SK-N-DZ (cell line): ENCODE measurements around the gene CAMKK2.
"Not testable (repeated sequence)": the region's sequence is repeated elsewhere in the genome, so short reads cannot be mapped to it uniquely, and the experiment has no call there.

ENCODE experiments used
- DNase-seq: peaks from one replicate; pipeline ENCODE4 v3.0.0-alpha.2; 2015; ENCODE audit warnings: low spot score

The CAMKK2 gene

DNA sequence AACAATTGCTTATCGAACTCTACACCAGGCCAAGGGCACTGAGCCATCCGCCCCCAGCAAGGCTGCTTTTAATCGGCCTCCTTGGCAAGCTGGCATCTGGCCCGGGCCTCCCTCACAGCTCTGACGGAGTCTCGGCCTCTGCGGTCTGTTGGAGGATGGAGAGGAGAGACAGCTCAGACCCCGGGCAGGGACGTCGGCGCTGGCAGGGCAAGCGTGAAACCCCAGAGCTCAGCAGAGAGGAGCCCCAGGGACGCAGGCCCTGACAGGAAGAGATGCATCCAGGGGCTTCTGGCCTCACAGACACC lies 17.5 kb downstream of the CAMKK2 start:
- DNase-seq: no peak

DNA sequence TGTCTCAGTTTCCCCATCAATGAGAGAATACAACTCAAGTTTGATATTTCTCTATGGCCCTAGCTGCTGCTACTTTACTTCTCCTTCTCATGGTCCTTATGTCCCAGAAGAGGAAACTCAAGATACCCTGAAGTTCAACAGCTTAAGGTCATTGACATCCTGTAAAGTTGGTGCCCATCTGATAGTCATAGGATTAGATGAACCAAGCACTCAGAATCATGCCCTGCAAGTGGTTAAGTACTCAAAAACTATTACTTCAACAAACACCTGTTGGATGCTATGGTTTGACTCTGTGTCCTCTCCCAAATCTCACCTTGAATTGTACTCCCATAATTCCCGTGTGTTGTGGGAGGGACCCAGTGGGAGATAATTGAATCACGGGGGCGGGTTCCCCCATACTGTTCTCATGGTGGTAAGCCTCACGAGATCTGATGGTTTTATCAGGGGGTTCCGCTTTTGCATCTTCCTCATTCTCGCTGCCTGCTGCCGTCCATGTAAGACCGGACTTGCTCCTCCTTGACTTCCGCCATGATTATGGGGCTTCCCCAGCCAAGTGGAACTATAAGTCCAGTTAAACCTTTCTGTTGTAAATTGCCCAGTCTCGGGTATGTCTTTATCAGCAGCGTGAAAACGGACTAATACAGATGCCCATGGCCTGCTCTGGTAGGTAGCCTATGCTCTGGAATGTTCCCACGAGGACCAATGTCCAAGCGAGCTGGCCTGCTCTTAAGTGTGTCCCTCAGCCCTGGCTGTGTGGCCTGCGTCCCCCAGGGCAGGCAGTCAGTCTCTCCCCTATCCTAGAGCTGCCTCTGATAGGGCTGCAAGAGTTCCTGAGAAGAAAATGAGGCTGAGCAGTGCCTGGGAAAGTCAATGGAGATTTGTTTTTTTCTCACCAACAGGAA lies 18.1 kb downstream of the CAMKK2 start:
- DNase-seq: no peak

DNA sequence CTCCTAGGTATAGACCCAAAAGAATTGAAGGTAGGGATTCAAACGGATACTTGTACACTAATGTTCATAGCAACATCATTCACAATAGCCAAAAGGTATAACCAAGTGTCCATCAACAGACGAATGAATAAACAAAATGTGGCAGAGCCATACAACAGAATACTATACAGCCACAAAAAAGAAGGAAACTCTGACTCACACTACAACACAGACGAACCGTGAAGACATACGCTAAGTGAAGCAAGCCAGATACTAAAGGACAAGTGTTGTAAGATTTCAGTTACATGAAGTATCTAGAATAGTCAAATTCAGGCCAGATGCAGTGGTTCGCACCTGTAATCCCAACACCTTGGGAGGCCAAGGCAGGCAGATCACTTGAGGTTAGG lies 19.1 kb downstream of the CAMKK2 start:
- no peak for DNase-seq

DNA sequence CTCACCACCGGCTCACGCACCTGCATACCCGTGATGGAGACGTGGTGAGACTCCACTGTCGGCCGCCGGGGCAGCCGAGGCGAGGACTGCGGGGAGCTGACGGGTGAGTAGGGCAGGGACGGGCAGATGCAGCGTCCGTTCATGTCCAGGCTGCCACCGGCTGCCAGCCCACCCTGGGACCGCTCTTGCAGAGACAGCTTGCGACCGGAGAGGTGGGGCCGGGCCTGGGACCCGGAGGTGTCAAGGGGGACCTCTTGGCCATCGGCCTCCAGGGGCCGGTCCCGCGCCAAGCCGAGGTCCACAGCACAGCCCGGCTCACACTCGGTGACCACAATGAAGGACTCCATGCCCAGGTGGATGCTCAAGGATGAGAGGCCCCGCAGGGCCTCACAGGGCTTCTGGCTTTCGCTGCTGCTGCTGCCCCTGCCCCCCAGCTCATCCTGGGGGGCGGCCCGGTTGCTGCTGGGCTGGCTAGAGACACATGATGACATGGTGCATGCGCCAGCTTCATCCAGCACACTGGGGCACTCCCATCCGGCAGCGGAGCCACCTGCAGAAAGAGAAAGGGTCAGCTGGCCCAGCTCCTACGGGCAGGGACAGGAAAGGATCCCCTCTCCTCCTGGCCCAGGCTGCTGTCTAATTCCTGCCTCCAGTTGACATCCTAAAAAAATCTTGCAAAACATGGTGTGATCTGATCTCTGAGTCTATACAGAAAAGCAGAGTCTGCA lies 22.3 kb downstream of the CAMKK2 start:
- DNase-seq: no peak

DNA sequence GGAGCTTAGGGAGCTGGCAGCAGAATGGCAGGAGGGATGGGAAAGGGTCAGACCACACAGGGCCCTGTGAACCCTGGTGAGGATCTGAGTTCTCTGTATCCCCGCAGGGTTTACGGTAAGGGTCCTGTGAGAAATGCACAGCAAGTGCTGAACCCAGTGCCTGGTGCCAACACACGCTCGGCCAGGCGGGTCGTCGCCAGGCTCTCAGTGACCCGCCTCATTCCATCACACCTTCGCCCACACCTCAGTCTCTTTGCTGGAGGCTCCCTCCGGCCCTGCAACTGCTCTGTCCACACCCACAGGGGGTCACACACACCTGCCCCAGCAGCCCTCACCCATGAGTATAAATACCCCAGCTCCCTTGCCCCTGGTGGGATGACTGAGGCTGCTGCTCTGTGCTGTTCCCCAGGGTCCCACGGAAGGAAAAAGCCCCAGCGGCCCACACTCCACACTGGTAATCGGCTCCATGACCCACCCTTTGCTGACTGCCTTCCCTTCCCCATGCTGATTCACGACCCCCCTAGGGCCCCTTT lies 23.1 kb downstream of the CAMKK2 start:
- DNase-seq: no peak

DNA sequence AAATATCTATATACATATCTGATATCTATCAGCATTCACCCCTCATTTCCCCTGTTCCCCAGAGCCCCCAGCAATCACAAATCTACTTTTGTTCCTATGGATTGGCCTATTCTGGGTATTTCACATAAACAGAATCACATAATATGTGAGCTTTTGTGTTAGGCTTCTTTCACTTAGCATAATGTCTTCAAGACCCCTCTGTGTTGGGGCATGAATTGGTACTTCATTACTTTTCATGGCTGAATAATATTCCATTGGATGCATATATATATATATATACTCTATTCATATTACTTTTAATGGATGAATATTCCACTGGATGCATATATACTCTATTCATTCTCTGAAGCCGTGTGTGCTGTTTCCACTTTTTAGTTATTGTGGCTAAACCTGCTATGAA lies 28.7 kb downstream of the CAMKK2 start:
- DNase-seq: no peak

DNA sequence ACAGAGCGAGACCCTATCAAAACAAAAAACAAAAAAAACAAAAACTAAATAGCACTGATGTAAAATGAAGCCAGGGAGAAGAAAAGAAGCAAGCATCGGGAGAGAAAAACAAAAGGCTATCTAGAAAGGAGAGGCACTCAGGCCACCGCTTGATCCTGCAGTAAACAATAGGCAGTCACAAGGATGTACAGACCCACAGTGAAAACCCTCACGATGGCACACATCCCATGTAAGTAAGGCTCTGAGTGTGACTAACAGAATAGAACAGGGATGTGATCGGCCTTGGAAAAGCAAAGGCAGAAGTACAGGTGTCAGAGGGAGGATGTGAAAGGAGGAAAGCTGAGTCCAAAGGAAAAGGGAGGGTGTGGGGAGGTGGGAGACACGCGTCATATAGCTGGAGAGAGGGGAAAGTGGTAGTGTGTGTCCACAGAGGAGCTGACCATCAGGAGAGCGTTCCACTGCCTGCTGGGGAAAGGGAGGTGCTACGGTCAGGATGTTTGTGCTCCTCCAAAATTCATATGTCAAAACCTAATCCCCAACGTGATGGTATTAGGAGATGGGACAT lies 31.5 kb downstream of the CAMKK2 start:
- no peak for DNase-seq

DNA sequence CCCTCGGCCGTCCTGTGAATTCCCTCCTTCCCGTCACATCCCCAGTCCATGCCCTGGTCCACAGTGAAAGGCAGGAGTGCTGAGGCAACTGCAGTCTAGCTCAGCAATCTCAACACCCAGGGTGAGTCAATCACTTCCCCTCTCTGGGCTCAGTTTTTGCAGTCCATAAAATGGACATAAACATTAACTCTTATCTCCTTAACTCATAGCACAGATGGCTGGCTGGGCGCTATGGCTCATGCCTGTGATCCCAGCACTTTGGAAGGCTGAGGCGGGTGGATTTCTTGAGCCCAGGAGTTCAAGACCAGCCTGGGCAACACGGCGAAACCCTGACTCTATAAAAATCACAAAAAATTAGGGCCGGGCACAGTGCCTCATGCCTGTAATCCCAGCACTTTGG lies 32.4 kb downstream of the CAMKK2 start:
- no peak for DNase-seq

DNA sequence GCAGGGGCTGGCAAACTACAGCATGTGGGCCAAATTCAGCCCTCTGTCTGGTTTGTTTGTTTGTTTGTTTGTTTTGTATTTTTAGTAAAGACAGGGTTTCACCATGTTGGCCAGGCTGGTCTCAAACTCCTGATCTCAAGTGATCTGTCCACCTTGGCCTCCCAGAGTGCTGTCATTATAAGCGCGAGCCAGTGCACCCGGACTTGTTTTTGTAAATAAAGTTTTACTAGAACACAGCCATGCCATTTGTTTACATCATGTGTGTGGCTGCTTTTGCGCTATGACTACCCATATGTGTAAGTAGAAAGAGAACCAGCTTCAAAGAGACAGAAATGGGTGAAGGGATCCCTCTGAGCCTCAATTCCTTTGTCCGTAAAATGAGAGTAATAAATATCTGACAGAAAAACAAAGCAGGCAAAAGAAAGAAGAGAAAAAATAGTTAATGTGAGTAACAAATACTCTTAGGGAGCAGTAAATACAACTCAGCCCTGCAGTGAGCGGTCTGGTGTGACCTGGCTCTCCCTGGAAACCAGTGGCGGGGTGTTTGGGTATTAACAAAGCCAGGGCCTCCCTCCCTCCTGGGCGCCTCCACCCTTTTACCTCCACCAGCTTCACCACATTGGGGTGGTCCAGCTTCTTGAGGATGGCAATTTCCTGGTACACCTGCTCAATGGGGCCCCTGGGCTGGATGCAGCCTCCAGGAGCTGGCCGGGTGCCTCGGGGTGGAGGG lies 33.1 kb downstream of the CAMKK2 start:
- DNase-seq: no peak

DNA sequence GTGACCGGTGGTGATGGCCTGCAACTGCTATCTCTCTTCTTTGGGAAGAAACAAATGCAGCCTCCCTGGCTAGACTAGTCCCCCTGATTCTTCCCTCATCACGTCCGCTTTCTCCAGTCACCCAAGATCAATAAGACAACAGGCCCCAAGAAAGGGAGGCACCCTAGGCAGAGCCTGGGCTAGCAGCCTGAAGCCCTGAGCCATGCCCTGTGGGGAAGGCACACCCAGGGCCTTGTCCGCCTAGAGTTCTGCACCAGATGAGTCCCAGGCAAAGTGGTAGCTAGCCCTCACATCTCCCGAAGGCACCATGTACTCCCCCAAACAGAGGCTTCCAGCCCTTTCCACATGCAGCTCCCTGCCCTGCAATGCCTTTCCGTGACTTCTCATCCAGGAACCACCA lies 35.1 kb downstream of the CAMKK2 start:
- no peak for DNase-seq

DNA sequence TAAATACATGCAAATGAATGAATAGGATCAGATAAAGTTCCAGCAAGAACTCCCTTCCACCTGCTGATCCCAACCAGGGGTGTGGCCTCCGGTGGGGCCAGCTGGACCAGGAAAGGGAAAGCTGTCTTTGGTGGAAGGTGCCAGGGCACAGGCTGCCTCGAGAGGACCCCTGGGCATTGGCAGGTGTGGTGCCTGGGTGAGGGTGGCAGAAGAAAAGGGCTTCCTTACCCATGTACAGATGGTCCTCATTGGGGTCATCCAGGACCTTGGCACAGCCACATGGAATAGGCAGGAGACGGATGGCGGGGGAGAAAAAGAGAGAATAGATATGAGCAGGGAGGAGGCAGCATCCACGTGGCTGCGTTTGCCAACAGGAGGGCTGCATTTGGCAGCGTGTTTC lies 36.4 kb downstream of the CAMKK2 start:
- DNase-seq: no peak

DNA sequence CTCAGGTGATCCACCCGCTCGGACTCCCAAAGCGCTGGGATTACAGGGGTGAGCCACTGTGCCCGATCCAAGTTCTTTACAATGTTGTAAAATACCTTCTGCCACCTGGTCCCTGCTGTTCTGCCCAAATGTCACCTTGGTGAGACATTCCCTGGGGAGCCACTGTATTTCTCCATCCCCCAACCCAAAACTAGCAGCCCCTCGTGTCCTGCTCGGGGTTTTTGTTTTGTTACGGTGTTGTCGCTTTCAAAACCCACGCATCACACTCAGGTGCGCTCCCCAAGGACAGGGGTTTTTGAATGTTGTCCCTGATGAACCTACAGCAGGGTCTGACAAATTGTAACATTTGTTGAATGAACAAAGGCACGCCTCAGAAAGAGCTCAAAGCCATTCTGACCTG lies 37.4 kb downstream of the CAMKK2 start:
- DNase-seq: no peak

DNA sequence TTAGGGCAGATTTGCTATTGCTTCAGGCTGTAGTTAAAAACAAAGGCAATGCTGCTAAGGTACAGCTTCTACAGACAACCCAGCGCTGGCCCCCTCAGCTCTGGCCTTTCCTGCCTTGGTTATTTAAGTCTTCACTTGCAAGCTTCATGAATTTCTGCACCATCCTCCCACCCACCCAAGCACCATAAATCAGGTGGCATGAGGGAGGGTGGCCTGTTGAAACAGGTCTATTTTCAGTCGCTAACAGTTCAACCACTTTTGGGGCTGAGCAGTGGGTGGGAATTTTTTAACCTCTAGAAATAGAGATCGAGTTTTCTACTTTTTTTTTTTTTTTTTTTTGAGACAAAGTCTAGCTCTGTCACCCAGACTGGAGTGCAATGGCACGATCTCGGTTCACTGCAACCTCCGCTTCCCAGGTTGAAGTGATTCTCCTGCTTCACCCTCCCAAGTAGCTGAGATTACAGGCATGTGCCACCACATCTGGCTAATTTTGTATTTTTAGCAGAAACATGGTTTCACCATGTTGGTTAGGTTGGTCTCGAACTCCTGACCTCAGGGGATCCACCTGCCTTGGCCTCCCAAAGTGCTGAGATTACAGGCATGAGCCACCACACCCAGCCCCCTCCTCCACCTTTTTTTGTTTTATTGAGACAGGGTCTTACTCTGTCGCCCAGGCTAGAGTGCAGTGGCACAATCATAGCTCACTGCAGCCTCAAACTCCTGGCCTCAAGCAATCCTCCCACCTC lies 38.6 kb downstream of the CAMKK2 start:
- DNase-seq: not testable (repeated sequence)

DNA sequence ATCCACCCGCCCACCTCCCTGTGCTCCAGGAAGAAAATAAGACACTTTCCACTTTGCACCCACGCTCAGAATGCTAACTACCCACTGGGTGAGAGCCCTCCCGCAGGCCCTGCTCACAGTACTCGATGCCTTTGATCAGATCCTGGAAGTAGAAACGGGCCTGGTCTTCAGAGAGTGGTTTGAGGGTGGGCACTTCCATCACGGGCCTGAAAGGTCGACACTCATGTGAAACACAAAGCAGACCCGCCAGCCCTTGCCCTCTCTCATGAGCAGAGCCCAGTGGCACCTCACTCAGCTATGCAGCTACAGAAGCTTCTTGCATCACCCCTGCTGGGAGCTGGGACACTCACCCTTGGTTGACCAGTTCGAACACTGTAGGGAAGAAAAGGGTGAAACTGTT lies 41.1 kb downstream of the CAMKK2 start:
- DNase-seq: peak; percentile 44

DNA sequence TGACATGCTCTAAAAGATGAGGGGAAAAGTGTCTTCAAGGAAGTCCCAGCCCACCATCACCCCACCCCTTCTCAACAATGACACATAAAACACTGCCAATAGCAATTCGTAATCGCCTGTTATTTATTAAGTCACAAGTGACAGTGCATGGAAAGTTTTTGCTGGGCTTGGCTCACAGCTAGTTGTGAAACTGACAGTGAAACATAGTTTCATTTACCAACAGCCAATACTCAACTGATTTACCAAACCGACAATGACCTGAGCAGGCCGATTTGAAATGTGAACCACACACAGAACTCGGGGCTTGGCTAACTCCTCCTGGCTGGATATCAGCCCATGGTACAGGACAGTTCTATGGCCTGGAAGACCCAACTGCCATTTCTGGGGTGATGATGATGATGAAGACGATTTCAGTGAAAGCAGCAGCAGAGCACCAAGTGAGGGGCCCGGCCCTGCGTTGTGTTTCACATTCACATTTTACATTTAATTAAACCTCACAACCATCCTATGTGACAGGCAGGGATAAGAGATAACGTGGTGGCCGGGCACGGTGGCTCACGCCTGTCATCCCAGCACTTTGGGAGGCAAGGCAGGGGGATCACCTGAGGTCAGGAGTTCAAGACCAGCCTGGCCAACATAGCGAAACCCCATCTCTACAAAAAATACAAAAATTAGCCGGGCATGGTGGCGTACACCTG lies 42.7 kb downstream of the CAMKK2 start:
- DNase-seq: no peak

DNA sequence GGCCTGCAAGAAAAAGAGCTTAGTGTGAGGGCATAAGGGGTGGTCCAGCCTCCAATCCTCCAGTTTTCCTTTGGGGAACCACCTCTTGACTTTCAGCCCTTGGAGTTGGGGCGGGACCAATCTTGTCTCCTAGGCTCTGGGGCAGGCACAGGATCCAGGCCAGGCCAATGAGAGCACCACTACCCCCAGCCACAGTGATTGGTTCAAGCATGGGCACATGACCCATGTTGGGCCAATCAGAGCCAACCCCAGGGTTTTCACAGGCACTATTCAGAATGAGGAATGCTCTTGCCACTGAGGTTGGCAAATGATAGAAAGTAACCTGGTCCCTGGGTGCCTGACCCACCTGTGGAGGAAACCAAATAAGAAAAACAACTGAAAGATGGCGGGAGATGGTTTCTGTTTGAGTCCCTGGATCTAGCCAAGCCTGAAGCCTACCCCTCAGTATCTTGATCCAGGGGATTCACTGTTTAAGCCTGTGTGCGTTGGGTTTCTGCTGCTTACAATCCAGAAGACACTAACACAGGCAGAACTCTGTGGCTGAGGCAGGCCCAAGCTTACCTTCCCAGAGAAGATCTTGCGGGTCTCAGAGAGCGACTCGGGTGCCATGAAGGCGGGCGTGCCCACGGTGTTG lies 43.7 kb downstream of the CAMKK2 start:
- no peak for DNase-seq

DNA sequence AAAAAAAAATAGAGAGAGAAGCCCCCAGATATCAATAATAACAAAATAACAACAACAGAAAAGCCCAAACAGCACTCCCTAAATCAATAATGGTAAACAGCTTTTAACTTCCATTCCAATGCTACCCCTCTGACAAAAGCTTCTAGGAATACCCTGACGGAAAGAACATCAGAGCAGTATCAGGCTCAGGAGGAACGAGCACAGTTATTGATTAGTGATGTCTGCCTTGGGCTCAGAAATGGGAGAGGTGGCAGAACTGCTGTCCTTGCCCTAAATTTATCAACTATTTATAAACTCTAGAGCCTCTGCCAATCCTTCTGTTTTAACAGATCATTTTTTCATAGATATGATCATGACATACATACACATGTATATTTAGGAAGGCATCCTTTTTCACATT lies 44.7 kb downstream of the CAMKK2 start:
- no peak for DNase-seq

DNA sequence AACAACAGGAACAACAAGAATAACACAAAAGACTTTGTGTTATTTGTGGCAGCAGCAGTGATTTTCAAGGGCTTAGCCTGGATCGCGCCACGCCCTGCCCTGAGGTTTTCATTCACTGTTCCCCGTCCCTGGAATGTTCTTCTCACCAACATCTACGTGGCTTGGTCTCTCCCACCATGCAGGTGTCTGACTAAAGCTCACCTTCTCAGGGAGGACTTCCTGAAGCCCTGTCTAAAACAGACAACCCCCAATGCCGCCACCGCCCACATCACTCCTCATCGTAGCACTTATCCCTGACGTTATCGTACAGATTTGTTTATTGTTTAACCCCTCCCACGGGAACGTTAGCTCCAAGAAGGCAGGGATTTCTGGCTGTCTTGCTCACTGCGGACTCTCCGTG lies 46.1 kb downstream of the CAMKK2 start:
- DNase-seq: no peak

DNA sequence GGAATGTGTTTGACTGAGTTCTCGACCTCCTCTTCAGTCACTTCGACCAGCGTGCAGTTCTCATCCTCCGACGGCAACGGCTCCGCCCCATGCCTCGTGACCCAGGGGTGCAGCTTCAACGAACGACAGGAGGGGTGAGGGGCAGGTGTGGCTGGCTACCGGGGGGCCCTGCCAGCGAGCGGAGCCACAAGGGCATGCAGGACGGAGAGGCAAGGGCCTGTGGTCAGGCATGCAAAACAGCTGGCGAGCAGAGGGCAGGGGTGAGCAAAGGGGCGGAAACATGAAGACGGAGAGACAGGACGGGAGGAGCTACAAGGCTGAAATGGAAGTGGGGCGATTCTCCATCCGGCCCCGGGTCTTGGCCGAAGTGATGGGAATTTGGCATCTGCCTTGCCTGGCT lies 47.9 kb downstream of the CAMKK2 start:
- DNase-seq: no peak

DNA sequence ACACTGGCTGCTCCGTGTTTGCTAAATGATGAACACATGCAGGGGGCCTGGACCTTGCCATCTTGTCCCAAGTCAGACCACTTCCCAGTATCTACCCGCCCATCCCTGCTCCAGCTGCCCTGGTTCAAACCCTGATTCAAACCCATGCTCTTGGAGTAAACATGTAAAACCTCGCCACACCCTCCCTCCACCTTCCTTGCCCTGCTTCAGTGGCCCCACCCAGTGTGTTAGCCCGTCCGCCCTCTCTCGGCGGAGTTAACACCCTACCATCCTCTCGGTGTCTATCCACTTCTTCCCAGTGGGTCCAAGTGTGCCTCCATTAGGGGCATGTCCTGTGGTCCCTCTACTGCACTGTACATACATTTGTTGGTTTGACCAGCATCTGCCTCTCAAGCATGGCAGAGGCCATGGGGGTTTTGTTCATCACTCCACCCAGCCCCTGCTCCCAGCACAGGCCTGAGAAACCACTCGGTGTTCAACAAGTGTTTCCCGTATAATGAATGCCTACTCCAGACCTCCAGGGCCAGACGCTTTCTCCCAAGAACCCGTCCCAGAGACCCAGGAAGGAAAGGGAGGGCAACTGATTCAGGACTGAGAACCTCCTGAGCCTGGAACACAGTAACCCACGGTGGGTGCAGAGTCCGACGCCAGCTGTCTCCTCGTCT lies 49.5 kb downstream of the CAMKK2 start:
- no peak for DNase-seq
